Effector CD4-positive, alpha-beta T cell (primary cell): ENCODE results near the gene FAHD2B.
A peak's percentile ranks its signal among the peaks of the same experiment; 100 is the strongest.
"Not testable (repeated sequence)": the region's sequence is repeated elsewhere in the genome, so short reads cannot be mapped to it uniquely, and the experiment has no call there.

Experiments used
- DNase-seq: peaks from one replicate; pipeline ENCODE4 v3.0.0-alpha.2; 2020
- total RNA-seq: gene quantifications from one replicate; lab custom pipeline; 2026; lab: John Stamatoyannopoulos, UW

The FAHD2B gene, protein sequence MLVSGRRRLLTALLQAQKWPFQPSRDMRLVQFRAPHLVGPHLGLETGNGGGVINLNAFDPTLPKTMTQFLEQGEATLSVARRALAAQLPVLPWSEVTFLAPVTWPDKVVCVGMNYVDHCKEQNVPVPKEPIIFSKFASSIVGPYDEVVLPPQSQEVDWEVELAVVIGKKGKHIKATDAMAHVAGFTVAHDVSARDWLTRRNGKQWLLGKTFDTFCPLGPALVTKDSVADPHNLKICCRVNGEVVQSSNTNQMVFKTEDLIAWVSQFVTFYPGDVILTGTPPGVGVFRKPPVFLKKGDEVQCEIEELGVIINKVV
- total RNA-seq: 6.9 reads per million, percentile 25 among the genes with 10 or more reads in this experiment

- peak; percentile 85 for DNase-seq
Observed at GRCh38 chr2:97094772-97095611, at the start of gene FAHD2B. Gene FAHD2B, minus strand, starts transcription at chr2:97094882. Its CDS starts 3,176 bp downstream, at chr2:97091706.

- DNase-seq: not testable (repeated sequence)
Observed at GRCh38 chr2:97144016-97144415, 49.3 kb upstream of the FAHD2B start.

GRCh38 chr2:97129090-97129489 lies 34.4 kb upstream of the FAHD2B start:
- not testable (repeated sequence) for DNase-seq

- not testable (repeated sequence) for DNase-seq
Observed at GRCh38 chr2:97113882-97114255, 19.2 kb upstream of the FAHD2B start.

DNA sequence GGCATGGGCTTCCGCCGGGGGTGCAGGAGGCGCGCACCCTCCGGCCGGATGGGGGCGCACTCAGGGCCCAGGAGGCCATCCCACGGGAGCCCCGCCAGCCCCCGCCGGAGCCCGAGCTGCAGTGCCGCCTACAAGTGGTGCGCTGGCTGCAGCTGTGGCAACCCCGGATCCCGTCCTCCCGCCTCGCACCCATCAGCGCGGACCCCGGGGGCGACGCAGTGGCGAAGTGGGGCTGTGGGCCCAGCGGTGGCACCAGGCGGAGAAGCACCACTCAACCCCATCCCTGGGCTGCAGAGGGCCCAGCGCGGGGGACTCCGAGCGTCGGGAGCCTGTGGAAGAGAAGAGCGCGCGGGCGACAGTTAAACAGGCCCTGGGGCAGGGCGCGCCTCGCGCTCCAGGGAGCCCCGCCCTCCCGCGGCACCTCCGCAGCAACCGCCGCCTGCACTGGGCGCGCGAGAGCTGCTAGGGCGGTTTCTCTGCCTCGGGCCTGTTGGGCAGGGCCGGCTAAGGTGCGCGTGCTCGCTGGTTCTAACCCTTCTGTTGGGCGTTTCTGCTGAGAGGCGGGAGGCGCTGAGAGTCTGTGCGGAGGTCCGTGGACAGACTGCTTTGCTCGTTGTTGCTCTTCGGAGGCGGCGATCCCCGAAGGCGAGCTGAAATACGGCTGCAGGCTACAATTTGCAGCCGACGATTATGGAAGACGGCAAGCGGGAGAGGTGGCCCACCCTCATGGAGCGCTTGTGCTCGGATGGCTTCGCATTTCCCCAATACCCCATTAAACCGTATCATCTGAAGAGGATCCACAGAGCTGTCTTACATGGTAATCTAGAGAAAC lies 18.6 kb upstream of the FAHD2B start, which contains the start of gene ANKRD36:
Gene ANKRD36, plus strand, starts transcription at position 104 of the 832 bp plus-strand sequence. Its CDS starts 587 bp downstream, at position 691.
- DNase-seq: peak; percentile 68

DNA sequence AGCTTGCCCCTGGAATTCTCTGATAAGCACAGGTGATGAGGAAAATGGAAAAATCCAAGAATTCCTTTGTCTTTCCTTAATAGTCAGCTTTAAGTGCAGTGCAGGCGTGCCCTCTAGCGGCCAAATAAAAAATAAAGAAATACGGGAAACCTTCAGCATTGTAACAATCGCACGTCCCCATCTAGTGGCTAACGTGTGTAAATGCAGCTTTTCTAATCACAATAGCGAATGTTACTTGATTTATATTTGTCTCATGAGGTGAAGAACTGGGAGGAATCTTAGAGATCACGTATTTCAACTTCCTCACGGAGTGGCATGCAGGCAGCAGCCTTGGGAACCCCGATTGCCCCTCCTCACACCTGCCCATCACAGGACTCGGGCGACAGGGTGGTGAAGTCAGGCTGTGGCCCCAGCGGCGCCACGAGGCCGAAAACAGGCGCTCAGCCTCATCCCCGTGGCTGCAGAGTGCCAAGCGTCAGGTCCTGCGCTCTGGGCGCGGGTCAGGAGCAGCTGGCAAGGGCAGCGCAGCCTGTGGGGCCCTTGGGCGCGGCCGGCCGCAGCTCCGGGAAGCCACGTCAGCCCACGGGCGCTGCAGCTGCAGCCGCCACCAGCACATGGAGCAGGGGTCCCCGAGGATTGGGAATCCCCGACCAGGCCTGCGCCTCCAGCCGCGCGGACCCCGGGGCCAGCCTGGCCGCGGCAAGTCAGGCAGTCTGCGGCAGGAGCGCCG lies 17.8 kb upstream of the FAHD2B start:
- DNase-seq: peak; percentile 54

DNA sequence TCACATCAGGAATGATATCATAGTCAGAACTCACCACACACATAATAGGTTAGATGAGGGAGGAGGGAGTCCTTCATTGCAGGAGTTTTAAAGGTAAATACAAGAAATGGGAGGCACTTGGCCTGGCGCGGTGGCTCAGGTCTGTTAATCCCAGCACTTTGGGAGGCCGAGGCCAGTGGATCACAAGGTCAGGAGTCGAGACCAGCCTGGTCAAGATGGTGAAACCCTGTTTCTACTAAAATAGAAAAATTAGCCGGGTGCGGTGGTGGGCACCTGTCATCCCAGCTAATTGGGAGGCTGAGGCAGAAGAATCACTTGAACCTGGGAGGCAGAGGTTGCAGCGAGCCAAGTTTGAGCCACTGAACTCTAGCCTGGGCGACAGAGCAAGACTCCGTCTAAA lies 16.6 kb upstream of the FAHD2B start:
- not testable (repeated sequence) for DNase-seq

GRCh38 chr2:97106878-97107277 lies 12.2 kb upstream of the FAHD2B start:
- not testable (repeated sequence) for DNase-seq

- not testable (repeated sequence) for DNase-seq
Observed at GRCh38 chr2:97098786-97099372, 4.2 kb upstream of the FAHD2B start.

- DNase-seq: no peak
Observed at GRCh38 chr2:97095661-97096060, 979 bp upstream of the FAHD2B start.

DNA sequence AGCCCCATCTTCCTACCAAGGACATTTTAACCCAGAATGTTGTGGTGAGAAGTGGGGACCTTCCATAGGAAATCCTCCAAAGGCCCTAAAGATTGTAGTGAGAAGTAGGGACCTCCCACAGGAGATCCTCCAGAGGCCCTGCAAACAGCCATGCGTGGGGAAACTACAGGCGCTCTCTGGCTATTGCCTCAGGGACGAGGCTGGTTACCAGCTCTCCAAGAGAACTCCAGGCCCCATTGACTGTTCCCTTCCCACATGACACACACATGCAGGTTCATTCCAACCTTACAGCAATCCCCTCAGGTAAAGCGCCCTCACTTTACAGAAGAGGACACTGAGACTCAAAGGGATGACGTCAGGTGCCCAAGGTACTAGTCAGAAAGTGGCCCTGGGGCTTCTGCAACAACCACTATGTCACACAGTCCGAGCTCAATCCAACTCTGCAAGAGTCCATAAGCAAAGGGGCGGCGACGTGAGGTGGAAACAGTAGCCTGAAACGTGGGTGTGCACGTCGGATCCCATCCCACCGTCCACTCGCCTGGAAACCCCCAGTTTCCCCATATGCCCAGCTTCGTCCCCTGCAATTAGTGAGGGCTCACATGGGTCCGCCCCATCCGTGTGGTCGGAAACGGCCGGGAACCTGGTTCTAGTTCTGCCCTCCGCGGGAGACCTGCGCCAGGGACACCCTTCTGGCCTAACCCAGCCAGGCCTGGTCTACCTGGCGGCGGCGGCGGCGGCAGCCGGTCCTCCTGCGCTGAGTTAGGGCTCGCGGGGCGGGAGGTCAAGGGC lies 505 bp downstream of the FAHD2B start:
- not testable (repeated sequence) for DNase-seq

DNA sequence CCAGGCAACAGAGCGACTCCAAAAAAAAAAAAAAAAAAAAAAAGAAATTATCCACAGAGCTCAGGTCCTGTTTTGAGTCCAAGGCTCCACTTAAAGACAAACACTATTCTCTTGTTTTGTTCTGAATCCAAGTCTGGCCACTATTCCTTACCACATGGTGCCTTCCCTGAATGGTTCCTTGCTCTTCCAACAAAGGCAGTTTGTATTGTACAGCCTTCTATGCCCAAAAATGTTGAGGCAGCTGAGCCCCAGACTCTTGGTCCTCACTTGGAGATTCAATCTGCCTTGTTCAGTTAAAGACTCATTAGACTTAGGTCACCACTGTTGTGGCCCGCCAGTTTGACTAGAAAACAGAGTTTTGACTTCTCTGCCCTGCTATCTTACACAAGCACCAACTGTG lies 1.7 kb downstream of the FAHD2B start:
- not testable (repeated sequence) for DNase-seq

- DNase-seq: not testable (repeated sequence)
Observed at GRCh38 chr2:97088706-97089105, 6.0 kb downstream of the FAHD2B start.

- DNase-seq: not testable (repeated sequence)
Observed at GRCh38 chr2:97085093-97085492, 9.6 kb downstream of the FAHD2B start.

DNA sequence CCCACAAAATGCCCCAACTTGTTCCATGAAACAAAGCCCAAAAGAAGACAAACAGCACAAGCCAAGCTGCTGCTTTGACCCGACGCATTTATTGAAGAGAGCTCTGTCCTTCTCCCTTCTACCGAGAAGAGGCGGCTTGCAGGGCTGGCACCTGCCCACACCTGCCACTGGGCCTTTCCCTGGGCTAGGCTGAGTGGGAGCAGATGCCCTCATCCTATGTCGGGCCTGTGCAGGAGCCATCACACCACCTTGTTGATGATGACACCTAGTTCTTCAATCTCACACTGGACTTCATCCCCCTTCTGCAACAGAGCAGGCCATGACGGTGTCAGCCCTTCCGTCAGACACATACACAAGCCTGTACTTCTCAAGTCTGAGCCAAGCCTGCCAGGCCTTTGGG lies 11.2 kb downstream of the FAHD2B start:
- DNase-seq: not testable (repeated sequence)

DNA sequence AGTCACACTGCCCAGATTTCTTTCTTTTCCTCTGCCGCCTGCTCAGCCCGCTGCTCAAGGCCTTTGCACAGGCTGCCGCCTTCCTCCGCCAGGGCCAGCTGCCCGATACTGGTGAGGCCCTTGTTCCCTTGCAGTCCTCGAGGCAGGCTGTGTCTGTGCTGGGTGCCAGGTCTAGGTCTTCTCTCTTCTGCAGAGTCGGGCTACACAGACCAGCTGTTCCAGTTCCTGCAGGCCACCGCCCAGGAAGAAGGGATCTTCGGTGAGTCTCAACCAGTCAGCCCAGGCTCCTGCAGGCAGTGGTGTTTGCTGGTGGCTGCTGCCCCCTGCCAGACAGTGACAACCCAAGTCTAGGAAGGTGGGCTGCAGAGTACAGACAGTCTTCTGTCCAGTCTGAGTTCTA lies 12.5 kb downstream of the FAHD2B start:
- DNase-seq: not testable (repeated sequence)

GRCh38 chr2:97080855-97081254 lies 13.8 kb downstream of the FAHD2B start:
- not testable (repeated sequence) for DNase-seq

GRCh38 chr2:97077213-97077612 lies 17.5 kb downstream of the FAHD2B start:
- DNase-seq: not testable (repeated sequence)

DNA sequence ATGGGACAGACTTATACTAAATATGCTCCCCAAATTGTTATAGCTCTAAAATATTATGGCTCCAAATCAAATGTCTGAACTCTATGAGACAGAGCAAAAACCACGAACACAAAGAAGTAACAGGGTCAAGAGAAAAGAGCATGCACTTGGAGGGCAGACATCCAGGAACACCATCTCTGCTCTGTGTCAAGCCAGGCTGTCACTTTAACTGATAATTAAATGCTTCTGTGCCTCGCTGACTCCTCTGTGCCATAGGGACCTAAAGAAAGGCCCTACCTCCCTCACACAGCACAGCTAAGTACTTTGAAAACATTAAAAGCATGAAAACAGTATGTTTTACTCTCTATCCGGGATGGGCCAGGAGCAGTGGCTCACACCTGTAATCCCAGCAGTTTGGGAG lies 23.8 kb downstream of the FAHD2B start:
- not testable (repeated sequence) for DNase-seq

DNA sequence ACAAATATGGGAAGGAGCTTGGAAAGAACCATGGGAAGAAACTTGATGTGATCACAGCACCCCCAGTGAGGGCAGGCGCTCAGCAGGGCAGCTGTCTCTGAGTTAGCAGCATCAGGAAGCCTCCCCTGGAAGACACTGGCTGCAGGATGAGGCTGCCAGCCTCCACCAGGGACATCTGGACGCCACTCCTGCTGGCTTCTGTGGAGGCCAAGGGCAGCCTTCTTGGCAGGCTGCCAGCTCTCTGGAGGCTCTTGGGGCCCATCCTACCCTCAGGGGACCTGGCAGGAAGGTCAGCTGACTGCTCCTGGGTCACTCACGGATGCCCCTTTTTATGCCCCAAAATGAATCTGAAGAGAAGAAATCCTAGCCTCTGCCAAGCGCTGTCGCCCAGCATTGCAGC lies 26.0 kb downstream of the FAHD2B start:
- not testable (repeated sequence) for DNase-seq

DNA sequence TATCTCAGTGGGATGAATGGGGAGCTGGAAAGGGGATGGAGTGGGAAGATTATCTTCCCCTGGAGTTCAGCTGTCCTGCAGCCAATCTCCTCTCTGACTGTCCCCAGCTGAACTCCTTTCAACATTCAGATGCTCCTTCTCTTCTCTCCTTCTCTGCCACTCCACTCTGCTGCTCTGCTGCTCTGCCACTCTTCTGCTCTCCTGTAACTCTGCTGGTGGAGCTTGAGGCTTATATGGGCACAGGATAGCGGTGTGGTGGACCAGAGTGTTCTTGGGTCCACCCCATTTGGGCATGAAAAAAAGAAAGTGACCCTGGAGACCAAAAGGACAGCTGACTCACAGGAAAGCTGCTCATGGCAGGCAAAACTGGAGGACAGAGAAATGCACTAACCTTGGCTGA lies 26.6 kb downstream of the FAHD2B start:
- no peak for DNase-seq
